ENCODE data around the gene USP1.
A peak's percentile ranks its signal among the peaks of the same experiment; 100 is the strongest.

Gene USP1

DNA sequence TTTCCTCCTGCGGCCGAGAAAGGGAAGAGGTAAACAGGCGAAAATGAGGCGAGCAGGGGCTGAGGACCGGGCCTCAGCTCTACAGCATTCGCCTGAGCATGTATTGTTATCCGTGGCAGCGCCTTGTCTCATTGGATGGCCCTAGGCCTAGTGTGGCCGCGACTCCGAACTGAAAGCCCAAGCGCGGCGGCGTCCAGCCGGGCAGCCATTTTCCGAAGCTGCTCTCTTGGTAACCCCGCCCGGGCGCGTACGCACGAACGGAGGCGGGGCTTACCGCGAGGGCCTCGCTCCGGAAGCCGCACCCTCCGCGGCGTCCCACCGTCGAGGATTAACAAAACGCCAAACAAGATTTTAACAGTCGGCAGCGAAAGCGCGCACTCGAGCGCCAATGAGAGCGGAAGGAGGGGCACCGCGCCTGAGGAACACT lies 797 bp upstream of the USP1 start:
- no peak overlapping the region for H2AK5ac ChIP-seq (ENCODE audit: low read length, severe bottlenecking)
- WGBS = under 1% methylated on average over 45 of the region's 45 CpGs
- no peak overlapping the region for H2BK15ac ChIP-seq (ENCODE audit: low read depth, poor library complexity, severe bottlenecking)
- H3K4me3 ChIP-seq (ENCODE audit: insufficient read depth in 1 of 2, low read depth in 1 of 2, low read length in 2 of 2) = peak overlapping the region; percentile 61 to 89
- peak overlapping the region; percentile 73 for H2AFZ ChIP-seq (ENCODE audit: low read depth, low read length)
- H3K14ac ChIP-seq (ENCODE audit: low read length in 2 of 2) = peak overlapping the region in 1 of 2 experiments; percentile 46
- peak overlapping the region; percentile 95 to 99 for H3K18ac ChIP-seq (ENCODE audit: low read depth in 1 of 2, low read length in 2 of 2)
- peak overlapping the region; percentile 87 for H2BK5ac ChIP-seq (ENCODE audit: low read depth, low read length, poor library complexity, severe bottlenecking)
- H4K91ac ChIP-seq (ENCODE audit: low read length) = peak overlapping the region; percentile 93
- peak overlapping the region; percentile 85 for H2BK120ac ChIP-seq (ENCODE audit: low read depth, low read length)
- no peaks in the 10 kb centered on the region for H3K9me3 ChIP-seq (ENCODE audit: control insufficient read depth, low read length)
- H4K8ac ChIP-seq (ENCODE audit: low read length) = peak overlapping the region; percentile 99
- H3K4me2 ChIP-seq (ENCODE audit: low read length, poor library complexity, severe bottlenecking) = peak overlapping the region; percentile 58
- H3K36me3 ChIP-seq (ENCODE audit: control insufficient read depth in 1 of 2, insufficient read depth in 2 of 2, low read depth in 1 of 2, low read length in 2 of 2) = peaks cover 0 to 4% of the 10 kb centered on the region in 2 experiments
- H3K4ac ChIP-seq (ENCODE audit: low read depth in 1 of 2, low read length in 2 of 2) = peak overlapping the region; percentile 64 to 86
- no peaks in the 10 kb centered on the region for H3K79me1 ChIP-seq (replicated peaks; ENCODE audit: low read length, poor library complexity, severe bottlenecking)
- H3K27ac ChIP-seq (ENCODE audit: low read length, poor library complexity, severe bottlenecking) = peak overlapping the region; percentile 97
- peaks cover 0 to 6% of the 10 kb centered on the region in 2 experiments for H3K27me3 ChIP-seq (ENCODE audit: control insufficient read depth in 1 of 2, insufficient read depth in 1 of 2, low read length in 2 of 2)
- peaks cover 3% of the 10 kb centered on the region for H3K4me1 ChIP-seq (ENCODE audit: control insufficient read depth, insufficient read depth, low read depth, low read length)
- no peak for DNase-seq
- peak overlapping the region; percentile 98 for H3K9ac ChIP-seq (ENCODE audit: low read length)
- H3K23ac ChIP-seq (ENCODE audit: low read length in 2 of 2) = peak overlapping the region; percentile 66 to 72
- no peak overlapping the region for H2BK12ac ChIP-seq (ENCODE audit: low read length in 2 of 2)

DNA sequence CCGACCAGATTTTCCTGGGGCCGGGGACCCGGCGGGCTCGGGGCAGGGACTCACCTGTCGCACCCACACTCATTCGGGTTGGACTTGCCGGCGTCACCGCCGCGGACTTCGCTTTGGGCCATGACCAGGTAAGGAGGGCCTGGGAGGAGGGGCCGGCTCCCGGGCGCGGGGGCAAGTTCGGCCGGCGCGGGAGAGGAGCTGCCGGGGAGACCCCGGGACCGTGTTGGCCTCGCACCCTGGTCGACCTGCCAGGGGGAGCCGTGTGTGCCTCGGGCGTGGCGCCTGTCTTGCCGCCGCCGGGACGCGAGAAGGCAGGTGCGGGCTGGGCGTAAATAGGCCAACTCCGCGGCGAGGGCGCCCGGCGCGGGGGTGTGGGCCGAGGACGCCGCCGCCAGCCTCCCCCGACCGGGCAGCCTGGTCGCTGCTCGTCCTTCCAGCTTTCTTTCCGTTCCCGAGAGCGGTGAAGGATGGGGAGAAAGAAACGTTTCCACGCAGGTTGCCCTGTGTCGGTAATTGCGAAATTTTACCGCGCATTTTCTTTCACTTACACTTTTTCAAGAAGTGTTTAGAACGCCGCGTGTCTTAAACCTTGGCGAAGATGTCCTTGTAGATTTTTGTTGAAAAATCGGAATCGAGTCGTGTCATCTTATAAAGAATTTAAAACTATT lies 558 bp downstream of the USP1 start:
- peak overlapping the region in 1 of 2 experiments; percentile 93 for H3K14ac ChIP-seq (ENCODE audit: low read length in 2 of 2)
- H3K79me1 ChIP-seq (replicated peaks; ENCODE audit: low read length, poor library complexity, severe bottlenecking) = no peaks in the 10 kb centered on the region
- WGBS = under 1% methylated on average over 59 of the region's 68 CpGs
- no peak overlapping the region for H2BK120ac ChIP-seq (ENCODE audit: low read depth, low read length)
- H3K36me3 ChIP-seq (ENCODE audit: control insufficient read depth in 1 of 2, insufficient read depth in 2 of 2, low read depth in 1 of 2, low read length in 2 of 2) = peaks cover 4 to 12% of the 10 kb centered on the region in 2 experiments
- peak overlapping the region in 1 of 2 experiments; percentile 75 for H3K4ac ChIP-seq (ENCODE audit: low read depth in 1 of 2, low read length in 2 of 2)
- peak overlapping the region in 1 of 2 experiments; percentile 87 for H3K23ac ChIP-seq (ENCODE audit: low read length in 2 of 2)
- no peaks in the 10 kb centered on the region for H3K9me3 ChIP-seq (ENCODE audit: control insufficient read depth, low read length)
- H2BK5ac ChIP-seq (ENCODE audit: low read depth, low read length, poor library complexity, severe bottlenecking) = peak overlapping the region; percentile 46
- peak overlapping the region; percentile 45 for H4K8ac ChIP-seq (ENCODE audit: low read length)
- H3K4me2 ChIP-seq (ENCODE audit: low read length, poor library complexity, severe bottlenecking) = peak overlapping the region; percentile 86
- H2AFZ ChIP-seq (ENCODE audit: low read depth, low read length) = peak overlapping the region; percentile 89
- peak; percentile 33 for DNase-seq
- no peak overlapping the region for H2BK15ac ChIP-seq (ENCODE audit: low read depth, poor library complexity, severe bottlenecking)
- peaks cover 3% of the 10 kb centered on the region for H3K4me1 ChIP-seq (ENCODE audit: control insufficient read depth, insufficient read depth, low read depth, low read length)
- no peaks in the 10 kb centered on the region for H3K27me3 ChIP-seq (ENCODE audit: control insufficient read depth in 1 of 2, insufficient read depth in 1 of 2, low read length in 2 of 2)
- H4K91ac ChIP-seq (ENCODE audit: low read length) = peak overlapping the region; percentile 78
- peak overlapping the region in 1 of 2 experiments; percentile 29 for H2BK12ac ChIP-seq (ENCODE audit: low read length in 2 of 2)
- peak overlapping the region; percentile 90 to 99 for H3K18ac ChIP-seq (ENCODE audit: low read depth in 1 of 2, low read length in 2 of 2)
- H3K27ac ChIP-seq (ENCODE audit: low read length, poor library complexity, severe bottlenecking) = peak overlapping the region; percentile 100
- peak overlapping the region; percentile 89 to 92 for H3K4me3 ChIP-seq (ENCODE audit: insufficient read depth in 1 of 2, low read depth in 1 of 2, low read length in 2 of 2)
- H3K9ac ChIP-seq (ENCODE audit: low read length) = peak overlapping the region; percentile 98
- H2AK5ac ChIP-seq (ENCODE audit: low read length, severe bottlenecking) = no peak overlapping the region

DNA sequence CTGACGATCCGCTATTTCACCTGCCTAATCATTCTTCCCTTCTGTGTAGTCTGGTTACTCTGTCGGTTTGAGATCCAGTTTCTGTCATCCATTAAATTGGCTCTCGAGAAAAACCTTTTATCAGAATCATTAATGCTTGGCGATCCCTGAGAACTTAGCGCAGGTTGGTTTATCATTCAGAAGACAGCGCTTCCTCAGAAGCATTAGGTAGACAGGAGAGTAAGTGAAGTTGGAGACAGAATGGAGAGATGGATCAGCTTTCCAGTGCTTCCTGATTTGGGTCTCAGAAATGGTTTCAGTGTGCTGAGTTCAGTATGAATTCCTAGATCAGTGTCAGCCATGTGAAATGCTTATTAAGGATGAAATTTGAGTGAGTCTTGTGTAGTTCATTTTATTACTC lies 1.3 kb downstream of the USP1 start:
- no peak overlapping the region for H2BK15ac ChIP-seq (ENCODE audit: low read depth, poor library complexity, severe bottlenecking)

DNA sequence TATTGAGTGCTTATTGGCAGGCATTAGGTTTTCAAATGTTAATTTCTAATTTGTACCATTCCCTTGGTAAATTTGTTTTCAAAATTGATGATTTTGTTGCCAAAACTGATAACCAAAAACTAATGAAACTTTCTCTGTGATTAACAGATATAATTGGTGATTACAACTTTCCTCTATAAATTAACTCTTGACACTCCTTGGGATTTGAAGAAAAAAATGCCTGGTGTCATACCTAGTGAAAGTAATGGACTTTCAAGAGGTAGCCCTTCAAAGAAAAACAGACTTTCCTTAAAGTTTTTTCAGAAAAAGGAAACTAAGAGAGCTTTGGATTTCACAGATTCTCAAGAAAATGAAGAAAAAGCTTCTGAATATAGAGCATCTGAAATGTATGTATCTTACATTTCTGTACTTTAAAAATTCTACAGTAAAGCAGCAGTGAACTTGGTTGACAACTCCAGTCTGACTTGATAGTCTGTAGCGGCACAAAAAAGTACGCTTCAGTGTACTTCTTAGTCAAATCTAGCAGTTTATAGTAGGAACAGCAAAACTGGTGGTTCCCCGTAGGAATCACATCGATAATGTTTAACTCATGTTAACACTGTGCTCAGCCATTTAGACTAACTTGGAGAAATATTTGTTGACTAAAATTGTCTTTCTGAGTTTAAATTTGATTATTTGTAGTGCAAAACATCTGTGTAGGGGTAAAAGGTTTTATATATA lies 3.0 kb downstream of the USP1 start:
- H3K18ac ChIP-seq (ENCODE audit: low read depth in 1 of 2, low read length in 2 of 2) = no peak overlapping the region
- H3K4me2 ChIP-seq (ENCODE audit: low read length, poor library complexity, severe bottlenecking) = no peak overlapping the region
- no peak overlapping the region for H2AK5ac ChIP-seq (ENCODE audit: low read length, severe bottlenecking)
- no peak overlapping the region for H3K4ac ChIP-seq (ENCODE audit: low read depth in 1 of 2, low read length in 2 of 2)
- H3K27me3 ChIP-seq (ENCODE audit: control insufficient read depth in 1 of 2, insufficient read depth in 1 of 2, low read length in 2 of 2) = no peaks in the 10 kb centered on the region
- H3K9me3 ChIP-seq (ENCODE audit: control insufficient read depth, low read length) = no peaks in the 10 kb centered on the region
- peak overlapping the region in 1 of 2 experiments; percentile 56 for H3K4me3 ChIP-seq (ENCODE audit: insufficient read depth in 1 of 2, low read depth in 1 of 2, low read length in 2 of 2)
- no peak overlapping the region for H3K23ac ChIP-seq (ENCODE audit: low read length in 2 of 2)
- H3K4me1 ChIP-seq (ENCODE audit: control insufficient read depth, insufficient read depth, low read depth, low read length) = peaks cover 3% of the 10 kb centered on the region
- 95% methylated on average over 4 of the region's 4 CpGs for WGBS
- H2AFZ ChIP-seq (ENCODE audit: low read depth, low read length) = no peak overlapping the region
- H2BK12ac ChIP-seq (ENCODE audit: low read length in 2 of 2) = no peak overlapping the region
- peak overlapping the region; percentile 67 for H3K9ac ChIP-seq (ENCODE audit: low read length)
- H2BK15ac ChIP-seq (ENCODE audit: low read depth, poor library complexity, severe bottlenecking) = no peak overlapping the region
- H4K91ac ChIP-seq (ENCODE audit: low read length) = no peak overlapping the region
- H2BK120ac ChIP-seq (ENCODE audit: low read depth, low read length) = no peak overlapping the region
- H4K8ac ChIP-seq (ENCODE audit: low read length) = no peak overlapping the region
- peaks cover 1% of the 10 kb centered on the region for H3K79me1 ChIP-seq (replicated peaks; ENCODE audit: low read length, poor library complexity, severe bottlenecking)
- no peak overlapping the region for H2BK5ac ChIP-seq (ENCODE audit: low read depth, low read length, poor library complexity, severe bottlenecking)
- H3K14ac ChIP-seq (ENCODE audit: low read length in 2 of 2) = no peak overlapping the region
- peaks cover 4 to 33% of the 10 kb centered on the region in 2 experiments for H3K36me3 ChIP-seq (ENCODE audit: control insufficient read depth in 1 of 2, insufficient read depth in 2 of 2, low read depth in 1 of 2, low read length in 2 of 2)
- peak; percentile 6 for DNase-seq
- peak overlapping the region; percentile 13 for H3K27ac ChIP-seq (ENCODE audit: low read length, poor library complexity, severe bottlenecking)

More for the DNA sequence above, 1.3 kb downstream of the USP1 start:
- Histone ChIP-seq H4K91ac (ENCODE audit: low read length) (no peak overlapping the region), H3K36me3 (ENCODE audit: control insufficient read depth in 1 of 2, insufficient read depth in 2 of 2, low read depth in 1 of 2, low read length in 2 of 2) (peaks cover 4 to 19% of the 10 kb centered on the region in 2 experiments), H3K4ac (ENCODE audit: low read depth in 1 of 2, low read length in 2 of 2) (no peak overlapping the region), H3K27ac (ENCODE audit: low read length, poor library complexity, severe bottlenecking) (peak overlapping the region; percentile 7), H2BK12ac (ENCODE audit: low read length in 2 of 2) (no peak overlapping the region), H2BK5ac (ENCODE audit: low read depth, low read length, poor library complexity, severe bottlenecking) (no peak overlapping the region), H3K9me3 (ENCODE audit: control insufficient read depth, low read length) (no peaks in the 10 kb centered on the region), H2AFZ (ENCODE audit: low read depth, low read length) (no peak overlapping the region), H3K79me1 (replicated peaks; ENCODE audit: low read length, poor library complexity, severe bottlenecking) (peaks cover 1% of the 10 kb centered on the region), H3K14ac (ENCODE audit: low read length in 2 of 2) (no peak overlapping the region), H3K27me3 (ENCODE audit: control insufficient read depth in 1 of 2, insufficient read depth in 1 of 2, low read length in 2 of 2) (no peaks in the 10 kb centered on the region), H4K8ac (ENCODE audit: low read length) (no peak overlapping the region), H2AK5ac (ENCODE audit: low read length, severe bottlenecking) (no peak overlapping the region), H2BK120ac (ENCODE audit: low read depth, low read length) (no peak overlapping the region), H3K4me2 (ENCODE audit: low read length, poor library complexity, severe bottlenecking) (peak overlapping the region; percentile 86), H3K4me1 (ENCODE audit: control insufficient read depth, insufficient read depth, low read depth, low read length) (peaks cover 3% of the 10 kb centered on the region), H3K9ac (ENCODE audit: low read length) (peak overlapping the region; percentile 98), H3K18ac (ENCODE audit: low read depth in 1 of 2, low read length in 2 of 2) (peak overlapping the region in 1 of 2 experiments; percentile 66), H3K4me3 (ENCODE audit: insufficient read depth in 1 of 2, low read depth in 1 of 2, low read length in 2 of 2) (peak overlapping the region in 1 of 2 experiments; percentile 89), H3K23ac (ENCODE audit: low read length in 2 of 2) (no peak overlapping the region)
- DNase-seq = peak; percentile 27
- under 1% methylated on average over 7 of the region's 7 CpGs for WGBS
